Measurements from ENCODE around the gene LTA4H. TPM values are rescaled to one million over a fixed set of nuclear protein-coding genes. Genes with fewer than 3 reads are reported as not detected.
A peak's percentile ranks its signal among the peaks of the same experiment; 100 is the strongest.

Gene LTA4H
- total and polyA plus RNA-seq, 2 of the 4 experiments (the other 2 are of a cell fraction), result 41.0 to 43.3 TPM

GRCh38 chr12:95997911-95998510 lies 37.4 kb downstream of the LTA4H start:
- peaks cover under 1% of the 10 kb centered on the region; the same call in 1 of the 2 replicates for H3K27me3 ChIP-seq (ENCODE audit: control insufficient read depth, insufficient read depth, low read length)
- no peak overlapping the region for H3K4ac ChIP-seq (ENCODE audit: low read depth, low read length)
- no peak overlapping the region for H3K4me3 ChIP-seq (ENCODE audit: insufficient read depth, low read depth, low read length)
- H3K23ac ChIP-seq (ENCODE audit: low read depth, low read length), result no peak overlapping the region
- no peak overlapping the region for H2AFZ ChIP-seq (replicated peaks; ENCODE audit: low read length, poor library complexity)
- no peak overlapping the region for H3K27ac ChIP-seq (ENCODE audit: insufficient read depth, low read length)
- no peaks in the 10 kb centered on the region for H3K9me3 ChIP-seq (ENCODE audit: control insufficient read depth, insufficient read depth, low read length)
- H3K56ac ChIP-seq (ENCODE audit: extremely low read depth, insufficient read depth, low read length), result no peak overlapping the region
- H3K9ac ChIP-seq (ENCODE audit: low read depth, low read length), result no peak overlapping the region
- TF ChIP-seq CTCF (conservative IDR thresholded peaks at IDR 0.05; ENCODE audit: low read depth, low read length) (no peak), RAD21 (IDR thresholded peaks at IDR 0.05; ENCODE audit: low read length) (no peak), ELK1 (IDR thresholded peaks at IDR 0.05; ENCODE audit: borderline replicate concordance, low read depth, low read length) (no peak), CEBPB (IDR thresholded peaks at IDR 0.05; ENCODE audit: low read depth, low read length) (no peak), MAZ (IDR thresholded peaks at IDR 0.05; ENCODE audit: borderline replicate concordance, low read depth, low read length) (no peak), USF2 (IDR thresholded peaks at IDR 0.05; ENCODE audit: low read depth, low read length) (no peak), RCOR1 (IDR thresholded peaks at IDR 0.05; ENCODE audit: insufficient replicate concordance, low read length) (no peak), SMC3 (IDR thresholded peaks at IDR 0.05; ENCODE audit: low read depth, low read length) (no peak), CHD1 (IDR thresholded peaks at IDR 0.05; ENCODE audit: low read depth, low read length) (no peak), BHLHE40 (IDR thresholded peaks at IDR 0.05; ENCODE audit: low read depth, low read length) (no peak), MXI1 (IDR thresholded peaks at IDR 0.05; ENCODE audit: borderline replicate concordance, low read depth, low read length) (no peak), FOS (IDR thresholded peaks at IDR 0.05; ENCODE audit: low read depth, low read length) (no peak), NFE2L2 (IDR thresholded peaks at IDR 0.05; ENCODE audit: low read depth, low read length) (no peak), MAFK (IDR thresholded peaks at IDR 0.05; ENCODE audit: low read depth, low read length) (no peak), RFX5 (IDR thresholded peaks at IDR 0.05; ENCODE audit: low read depth, low read length) (no peak), POLR2A (IDR thresholded peaks at IDR 0.05; ENCODE audit: low read depth, low read length) (no peak)
- no peaks in the 10 kb centered on the region for H4K20me1 ChIP-seq (ENCODE audit: insufficient read depth, low read length)
- H2AK9ac ChIP-seq (replicated peaks; ENCODE audit: low read depth, low read length, poor library complexity), result no peak overlapping the region
- H3K36me3 ChIP-seq (ENCODE audit: control insufficient read depth, insufficient read depth, low read length), result peaks cover 6% of the 10 kb centered on the region; the same call in 1 of the 2 replicates
- DNase-seq (peak; percentile 4), ATAC-seq (ENCODE audit: low read depth) (peak; percentile 12; the same call in 1 of the 2 replicates)
- no peak overlapping the region for H4K5ac ChIP-seq (ENCODE audit: low read depth, low read length)
- H3K14ac ChIP-seq (replicated peaks; ENCODE audit: low read depth, low read length), result 0 out of 2 replicates have a peak overlapping the region, but pooled peaks have one; percentile 24
- H2BK20ac ChIP-seq (ENCODE audit: low read depth, low read length), result no peak overlapping the region
- no peak overlapping the region for H3K4me2 ChIP-seq (ENCODE audit: low read depth, low read length)
- CTCF ChIA-PET, result interaction anchor here (0.6 to 3.0 kb wide), 7 partner anchors 8 to 518 kb away, joined by 3 to 11 read pairs (median 5); no protein-coding TSS in a partner anchor
- no peak overlapping the region for H4K91ac ChIP-seq (ENCODE audit: insufficient read depth, low read depth, low read length)
- H3K79me1 ChIP-seq (ENCODE audit: low read depth in 1 of 2, low read length in 2 of 2), result no peaks in the 10 kb centered on the region
- H4K8ac ChIP-seq (ENCODE audit: low read depth in 2 of 2, low read length in 2 of 2), result no peak overlapping the region
- no peak overlapping the region for H2BK5ac ChIP-seq (ENCODE audit: low read depth, low read length, poor library complexity, severe bottlenecking)
- no peak overlapping the region for H2BK120ac ChIP-seq (ENCODE audit: low read depth, low read length)
- H3K18ac ChIP-seq (ENCODE audit: low read depth, low read length), result no peak overlapping the region
- dilution Hi-C loops (cut with HindIII; ENCODE audit: low sequenced_read_pairs, unreplicated experiment) (no loop called here), in situ Hi-C loops (cut with MboI; ENCODE audit: low sequenced_read_pairs) (no loop called here), intact Hi-C loops (cut with micrococcal nuclease) (loop anchor here (1.0 to 2.0 kb wide), 3 partner anchors 80 to 415 kb away; no protein-coding TSS in a partner anchor)
- H3K9me1 ChIP-seq (ENCODE audit: insufficient read depth, low read length), result no peaks in the 10 kb centered on the region; the same call in 1 of the 2 replicates
- no CpG with 5 or more reads among the region's 5 CpGs for WGBS, 2 experiments (ENCODE audit: extremely low coverage in 2 of 2, insufficient read length in 1 of 2)
- no peaks in the 10 kb centered on the region for H3K4me1 ChIP-seq (ENCODE audit: control insufficient read depth, insufficient read depth, low read length)
- no peak overlapping the region for H2AK5ac ChIP-seq (ENCODE audit: low read depth, low read length)
- POLR2A ChIA-PET (ENCODE audit: unreplicated experiment), result no interaction called here
- no TSS peak for BruUV-seq (replicated peaks)
- no peak overlapping the region for H2BK15ac ChIP-seq (ENCODE audit: low read depth, low read length)

Data from IMR-90 (cell line).